LNCaP clone FGC (cell line): ENCODE results near the gene CAV1.

Experiments used
- DNase-seq: peaks from one replicate; pipeline ENCODE4 v3.0.0-alpha.2; 2011; ENCODE audit warnings: low read depth
- H3K4me3 ChIP-seq: 2 replicates; pipeline ENCODE4 v1.5.1; 2011; ENCODE audit warnings: mild to moderate bottlenecking, low read depth, low read length, control low read depth
- CTCF ChIP-seq: IDR thresholded peaks from 2 replicates; pipeline ENCODE4 v1.5.1; 2012; ENCODE audit warnings: mild to moderate bottlenecking; ENCODE audit not compliant: control insufficient read depth, insufficient read depth; ENCODE audit errors: extremely low read depth

The CAV1 gene

GRCh38 chr7:116491887-116492653 lies 32.8 kb upstream of the CAV1 start:
- H3K4me3 ChIP-seq, result no peak overlapping the region
- DNase-seq, result no peak
- no peak for TF ChIP-seq CTCF

- TF ChIP-seq CTCF, result no peak
- no peak overlapping the region for H3K4me3 ChIP-seq
- no peak for DNase-seq
Measured at GRCh38 chr7:116492654-116493109, 32.2 kb upstream of the CAV1 start.

DNA sequence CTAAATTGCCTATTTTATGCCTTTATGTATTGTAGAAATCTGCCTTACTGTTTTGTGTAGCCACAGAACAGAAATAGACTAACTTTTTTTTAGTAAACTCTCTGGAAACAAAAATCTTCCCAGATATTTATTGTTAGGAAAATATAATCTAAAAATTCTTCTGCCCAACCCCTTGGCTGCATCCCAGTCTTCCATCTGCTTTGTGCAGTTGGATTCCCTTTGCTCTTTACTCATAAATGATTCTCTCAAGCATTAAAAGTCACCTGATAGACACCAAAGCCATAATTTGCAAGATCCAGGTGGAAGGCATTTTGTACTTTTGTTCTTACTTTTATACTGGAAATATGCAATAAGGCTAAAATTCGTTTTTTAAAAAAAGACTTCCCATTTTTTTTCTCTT lies 31.4 kb upstream of the CAV1 start:
- TF ChIP-seq CTCF, result no peak
- no peak for DNase-seq
- H3K4me3 ChIP-seq, result no peak overlapping the region

DNA sequence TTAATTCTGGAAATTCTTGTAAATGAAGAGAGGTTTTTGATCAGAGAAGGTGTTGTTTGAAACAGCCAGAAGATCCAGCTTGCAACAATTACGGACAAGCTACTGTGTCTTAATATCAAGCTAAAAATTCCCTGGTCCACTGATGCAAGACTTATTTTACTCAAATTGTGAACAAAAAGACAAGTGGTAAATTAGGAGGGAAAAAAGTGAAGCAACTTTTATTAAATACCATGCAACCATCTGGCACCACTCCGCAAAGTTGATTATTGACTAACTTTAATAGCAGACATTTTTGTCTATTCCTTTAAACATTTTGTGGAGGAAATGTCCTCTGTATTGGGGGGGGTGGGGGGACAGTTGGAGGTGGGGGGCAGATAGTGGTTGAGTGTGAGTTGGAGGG lies 30.4 kb upstream of the CAV1 start:
- no peak for TF ChIP-seq CTCF
- DNase-seq, result no peak
- no peak overlapping the region for H3K4me3 ChIP-seq

DNA sequence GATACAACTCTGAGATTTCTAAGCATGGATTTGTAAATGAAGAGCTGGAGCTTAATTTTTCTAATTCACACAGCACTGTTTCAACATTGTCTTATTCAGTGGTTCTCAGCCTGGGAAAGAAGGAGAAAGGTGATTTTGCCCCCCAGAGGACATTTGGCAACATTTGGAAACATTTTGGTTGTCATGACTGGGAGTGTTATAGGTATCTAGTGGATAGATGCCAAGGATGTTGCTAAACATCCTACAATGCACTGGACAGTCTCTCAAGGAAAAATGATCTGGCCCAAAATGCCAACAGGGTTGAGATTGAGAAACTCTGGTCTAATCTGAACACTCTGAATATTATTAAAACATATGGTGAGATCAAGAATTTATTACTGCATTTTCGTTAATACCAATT lies 29.1 kb upstream of the CAV1 start:
- no peak for TF ChIP-seq CTCF
- H3K4me3 ChIP-seq, result no peak overlapping the region
- no peak for DNase-seq

DNA sequence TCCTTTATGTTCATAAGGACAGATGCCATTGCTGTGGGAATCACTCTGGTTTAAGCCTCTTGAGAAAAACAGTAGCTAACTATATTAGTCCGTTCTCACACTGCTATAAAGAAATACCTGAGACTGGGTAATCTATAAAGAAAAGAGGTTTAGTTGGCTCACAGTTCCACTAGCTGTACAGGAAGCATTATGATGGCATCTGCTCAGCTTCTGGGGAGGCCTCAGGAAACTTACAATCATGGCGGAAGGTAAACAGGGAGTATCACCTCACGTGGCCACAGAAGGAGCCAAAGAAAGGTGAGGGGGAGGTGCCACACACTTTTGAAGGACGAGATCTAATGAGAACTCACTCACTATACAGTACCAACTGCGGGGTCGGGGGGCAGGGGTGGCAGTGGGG lies 28.2 kb upstream of the CAV1 start:
- H3K4me3 ChIP-seq, result no peak overlapping the region
- DNase-seq, result no peak
- no peak for TF ChIP-seq CTCF

- no peak for TF ChIP-seq CTCF
Measured at GRCh38 chr7:116497708-116498107, 27.1 kb upstream of the CAV1 start.

More at GRCh38 chr7:116497708-116498107, 27.1 kb upstream of the CAV1 start:
- DNase-seq, result no peak
- H3K4me3 ChIP-seq, result no peak overlapping the region
